GM08714 (cell line): ENCODE results near the gene SCD5.

Experiments used
- H3K4me3 ChIP-seq: fragments of 200-500 bp; sonication (Bioruptor generic); 2 replicates; pipeline ENCODE4 v1.5.1; 2014; ENCODE audit warnings: mild to moderate bottlenecking, low read length, inconsistent platforms
- ZNF274 ChIP-seq: IDR thresholded peaks from 2 replicates; pipeline ENCODE4 v1.6.1; 2012; ENCODE audit warnings: mild to moderate bottlenecking, low read depth, low read length

Gene SCD5

GRCh38 chr4:82613121-82613520 lies 185.5 kb downstream of the SCD5 start:
- no peak for TF ChIP-seq ZNF274

DNA sequence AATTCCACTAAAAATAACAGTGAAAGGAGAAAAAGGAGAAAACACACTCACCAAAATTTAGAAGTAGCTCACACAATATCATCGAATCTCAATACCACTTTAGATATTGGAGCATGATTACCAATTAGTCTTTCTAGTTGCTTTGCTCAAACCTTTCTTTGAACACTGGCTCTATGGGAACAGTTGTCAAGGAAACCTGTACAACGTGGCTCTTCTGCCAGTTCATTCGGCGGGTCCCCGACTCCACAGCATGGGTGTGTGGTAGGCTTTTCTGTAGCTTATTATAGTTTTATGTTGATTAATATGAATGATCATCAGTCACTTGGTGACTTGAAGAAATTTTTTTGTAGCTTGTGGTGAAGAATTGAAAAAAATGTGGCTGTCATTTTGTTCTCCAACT lies 186.6 kb downstream of the SCD5 start:
- no peak for TF ChIP-seq ZNF274
- no peak overlapping the region for H3K4me3 ChIP-seq

More at GRCh38 chr4:82613121-82613520, 185.5 kb downstream of the SCD5 start:
- no peak overlapping the region for H3K4me3 ChIP-seq

DNA sequence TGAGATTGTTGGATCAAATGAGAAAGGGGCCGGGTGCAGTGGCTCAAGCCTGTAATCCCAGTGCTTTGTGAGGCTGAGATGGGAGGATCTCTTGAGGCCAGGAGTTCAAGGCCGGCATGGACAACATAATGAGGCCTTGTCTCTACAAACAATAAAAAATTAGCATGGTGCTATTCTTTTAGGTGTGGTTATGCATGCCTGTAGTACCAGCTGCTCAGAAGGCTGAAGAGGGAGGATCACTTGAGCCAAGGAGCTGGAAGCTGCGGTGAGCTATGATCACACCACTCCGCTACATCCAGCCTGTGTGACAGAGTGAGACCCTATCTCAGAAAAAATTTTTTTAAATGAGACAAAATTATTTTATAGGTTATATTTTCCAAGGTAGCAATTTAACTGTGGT lies 187.1 kb downstream of the SCD5 start:
- H3K4me3 ChIP-seq = no peak overlapping the region
- no peak for TF ChIP-seq ZNF274

DNA sequence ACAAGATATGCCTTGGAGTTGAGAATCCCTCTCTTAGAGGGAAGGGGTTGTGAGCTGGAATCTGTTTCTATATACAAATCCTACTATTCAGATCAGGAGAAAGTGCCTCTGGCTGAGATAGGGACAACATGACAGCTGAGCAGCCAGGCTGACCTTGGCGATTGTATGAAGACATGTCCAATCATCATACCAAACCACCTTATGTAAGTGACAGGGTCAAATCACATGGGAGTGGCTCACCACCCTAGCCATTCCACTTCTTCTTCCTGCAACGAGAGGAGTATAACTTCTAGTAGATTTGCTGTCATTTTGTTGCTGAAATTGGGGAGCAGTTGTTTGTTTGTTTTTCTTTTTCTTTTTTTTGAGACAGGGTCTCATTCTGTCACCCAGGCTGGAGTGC lies 188.6 kb downstream of the SCD5 start:
- no peak overlapping the region for H3K4me3 ChIP-seq
- no peak for TF ChIP-seq ZNF274

GRCh38 chr4:82606622-82607021 lies 192.0 kb downstream of the SCD5 start:
- no peak overlapping the region for H3K4me3 ChIP-seq
- no peak for TF ChIP-seq ZNF274

GRCh38 chr4:82604522-82604921 lies 194.1 kb downstream of the SCD5 start:
- TF ChIP-seq ZNF274 = no peak

GRCh38 chr4:82601242-82602015 lies 197.2 kb downstream of the SCD5 start:
- TF ChIP-seq ZNF274 = no peak

More at GRCh38 chr4:82604522-82604921, 194.1 kb downstream of the SCD5 start:
- H3K4me3 ChIP-seq = no peak overlapping the region

GRCh38 chr4:82599336-82599735 lies 199.3 kb downstream of the SCD5 start:
- no peak for TF ChIP-seq ZNF274
- no peak overlapping the region for H3K4me3 ChIP-seq

More at GRCh38 chr4:82601242-82602015, 197.2 kb downstream of the SCD5 start:
- no peak overlapping the region for H3K4me3 ChIP-seq

- no peak for TF ChIP-seq ZNF274
- H3K4me3 ChIP-seq = no peak overlapping the region
Measured at GRCh38 chr4:82594456-82594855, 204.1 kb downstream of the SCD5 start.

DNA sequence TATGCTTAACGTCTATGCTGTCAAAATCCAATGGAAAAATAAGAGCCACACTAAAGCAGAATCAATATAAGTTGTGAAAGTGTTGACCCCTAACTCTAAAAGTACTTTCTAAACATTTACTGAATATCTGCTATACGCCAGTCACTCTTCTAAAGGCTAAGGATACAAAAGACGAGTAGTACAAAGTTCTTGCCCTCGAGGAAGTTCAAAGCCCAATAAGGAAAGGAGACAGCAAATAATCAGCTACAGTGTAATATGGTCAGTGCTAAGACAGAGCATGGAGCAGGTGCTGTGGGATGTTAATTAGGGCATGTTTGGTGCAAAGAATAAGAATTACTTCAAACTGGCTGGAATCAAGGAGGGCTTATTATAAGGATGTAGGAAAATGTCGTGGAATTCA lies 205.2 kb downstream of the SCD5 start:
- no peak overlapping the region for H3K4me3 ChIP-seq
- TF ChIP-seq ZNF274 = no peak

DNA sequence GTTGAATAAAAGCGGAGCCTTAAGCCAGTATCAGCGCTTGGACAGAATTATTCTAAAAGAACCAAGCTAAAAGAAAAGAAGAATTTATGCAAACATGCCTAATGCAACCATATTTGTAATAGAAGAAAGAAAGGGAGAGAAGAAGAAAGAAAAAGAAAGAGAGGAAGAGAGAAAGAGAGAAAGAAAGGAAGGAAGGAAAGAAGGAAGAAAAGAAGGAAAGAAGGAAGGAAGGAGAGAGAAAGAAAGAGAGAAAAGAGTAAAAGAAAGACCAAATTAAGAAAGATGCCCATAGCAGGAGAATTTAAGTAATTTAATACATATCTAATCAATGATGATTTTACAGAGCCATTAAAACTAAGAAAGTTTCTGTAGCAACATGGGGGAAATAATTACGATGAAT lies 206.0 kb downstream of the SCD5 start:
- no peak overlapping the region for H3K4me3 ChIP-seq
- no peak for TF ChIP-seq ZNF274

DNA sequence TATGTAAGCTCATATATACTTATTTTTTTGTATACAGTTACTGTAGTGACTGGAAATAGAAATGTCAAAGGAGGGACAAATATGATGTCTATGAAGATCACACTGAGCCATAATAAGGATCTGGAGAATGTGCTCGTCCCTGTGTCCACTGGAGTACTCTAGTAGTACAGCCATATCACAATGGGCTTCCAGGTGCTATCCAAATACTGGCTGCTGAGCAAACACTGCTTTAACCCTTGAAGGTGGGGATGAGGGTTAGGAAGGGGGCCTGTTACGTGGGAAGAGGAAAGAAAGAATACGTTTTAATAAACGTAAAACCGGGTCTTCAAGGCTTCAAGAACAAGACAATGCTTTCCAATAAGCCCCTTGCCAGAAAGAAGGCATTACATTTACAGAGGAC lies 207.0 kb downstream of the SCD5 start:
- no peak for TF ChIP-seq ZNF274
- no peak overlapping the region for H3K4me3 ChIP-seq

- no peak overlapping the region for H3K4me3 ChIP-seq
- no peak for TF ChIP-seq ZNF274
Measured at GRCh38 chr4:82589756-82590155, 208.8 kb downstream of the SCD5 start.

DNA sequence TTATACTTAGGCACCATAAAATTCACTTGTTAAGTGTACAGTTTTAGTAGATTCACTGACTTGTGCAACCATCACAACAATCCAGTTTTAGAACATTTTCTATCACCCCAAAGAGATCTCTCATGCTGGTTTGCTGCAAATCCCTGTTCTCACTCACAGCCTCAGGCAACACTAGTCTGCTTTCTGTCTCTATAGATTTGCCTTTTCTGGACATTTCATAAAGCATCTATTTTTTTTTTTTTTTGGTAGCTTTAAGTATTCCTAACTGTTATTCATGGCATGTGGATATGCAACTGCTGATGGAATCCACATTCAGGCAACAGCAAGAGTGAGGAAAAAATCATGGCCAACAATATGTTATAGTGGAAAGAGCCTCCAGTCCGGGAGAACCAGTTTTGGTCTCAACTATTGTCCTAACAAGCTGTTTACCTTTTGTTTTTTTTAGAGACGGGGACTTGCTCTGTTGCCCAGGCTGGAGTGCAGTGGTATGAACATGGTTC lies 209.8 kb downstream of the SCD5 start:
- no peak overlapping the region for H3K4me3 ChIP-seq
- no peak for TF ChIP-seq ZNF274

GRCh38 chr4:82587826-82588540 lies 210.6 kb downstream of the SCD5 start:
- H3K4me3 ChIP-seq = no peak overlapping the region
- TF ChIP-seq ZNF274 = no peak
